ENCODE results near the gene TMOD3. TPM values are rescaled to one million over a fixed set of nuclear protein-coding genes. Genes with fewer than 3 reads are reported as not detected.

Gene TMOD3
- total and polyA plus RNA-seq, 2 of the 4 experiments (the other 2 are of a cell fraction) = 10.7 to 22.0 TPM

DNA sequence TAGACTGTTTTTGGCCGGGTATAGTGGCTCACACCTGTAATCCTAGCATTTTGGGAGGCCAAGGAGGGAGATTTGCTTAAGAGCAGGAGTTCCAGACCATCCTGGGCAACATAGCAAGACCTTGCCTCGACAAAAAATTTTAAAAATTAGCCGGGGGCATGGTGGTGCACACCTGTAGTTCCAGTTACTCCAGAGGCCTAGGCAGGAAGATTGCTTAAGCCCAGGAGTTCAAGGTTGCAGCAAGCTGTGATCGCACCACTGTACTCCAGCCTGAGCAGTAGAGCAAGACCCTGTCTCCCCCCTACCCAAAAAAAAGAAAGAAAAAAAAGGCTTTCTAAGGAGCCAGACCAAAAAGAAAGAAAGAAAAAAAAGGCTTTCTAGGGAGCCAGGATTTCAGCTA, 36.7 kb downstream of the TMOD3 start:
- ATAC-seq (ENCODE audit: low read depth) (no peak), DNase-seq (no peak)
- dilution Hi-C loops (cut with HindIII; ENCODE audit: low sequenced_read_pairs, unreplicated experiment) (no loop called here), in situ Hi-C loops (cut with MboI; ENCODE audit: low sequenced_read_pairs) (no loop called here), intact Hi-C loops (cut with micrococcal nuclease) (no loop called here)
- Histone ChIP-seq H3K4me2 (ENCODE audit: low read depth, low read length) (no peak overlapping the region), H3K23ac (ENCODE audit: low read depth, low read length) (no peak overlapping the region), H4K8ac (ENCODE audit: low read depth in 2 of 2, low read length in 2 of 2) (no peak overlapping the region), H3K18ac (ENCODE audit: low read depth, low read length) (no peak overlapping the region), H2BK20ac (ENCODE audit: low read depth, low read length) (no peak overlapping the region), H2AK5ac (ENCODE audit: low read depth, low read length) (no peak overlapping the region), H2BK5ac (ENCODE audit: low read depth, low read length, poor library complexity, severe bottlenecking) (no peak overlapping the region), H3K9ac (ENCODE audit: low read depth, low read length) (no peak overlapping the region), H3K4me1 (ENCODE audit: control insufficient read depth, insufficient read depth, low read length) (peaks cover 16% of the 10 kb centered on the region), H3K4ac (ENCODE audit: low read depth, low read length) (no peak overlapping the region), H3K36me3 (ENCODE audit: control insufficient read depth, insufficient read depth, low read length) (peaks cover 14% of the 10 kb centered on the region), H2AK9ac (replicated peaks; ENCODE audit: low read depth, low read length, poor library complexity) (no peak overlapping the region), H4K20me1 (ENCODE audit: insufficient read depth, low read length) (peaks cover 8% of the 10 kb centered on the region; the same call in 1 of the 2 replicates), H3K27ac (ENCODE audit: insufficient read depth, low read length) (no peak overlapping the region), H2BK15ac (ENCODE audit: low read depth, low read length) (no peak overlapping the region), H3K14ac (replicated peaks; ENCODE audit: low read depth, low read length) (no peak overlapping the region), H3K4me3 (ENCODE audit: insufficient read depth, low read depth, low read length) (no peak overlapping the region), H3K9me3 (ENCODE audit: control insufficient read depth, insufficient read depth, low read length) (no peaks in the 10 kb centered on the region), H4K5ac (ENCODE audit: low read depth, low read length) (no peak overlapping the region), H3K56ac (ENCODE audit: extremely low read depth, insufficient read depth, low read length) (no peak overlapping the region), H3K27me3 (ENCODE audit: control insufficient read depth, insufficient read depth, low read length) (no peaks in the 10 kb centered on the region), H2AFZ (replicated peaks; ENCODE audit: low read length, poor library complexity) (no peak overlapping the region), H3K79me1 (ENCODE audit: low read depth in 1 of 2, low read length in 2 of 2) (peaks cover 57 to 79% of the 10 kb centered on the region in 2 experiments), H3K9me1 (ENCODE audit: insufficient read depth, low read length) (peaks cover 16% of the 10 kb centered on the region), H4K91ac (ENCODE audit: insufficient read depth, low read depth, low read length) (no peak overlapping the region), H2BK120ac (ENCODE audit: low read depth, low read length) (no peak overlapping the region)
- TF ChIP-seq SMC3 (IDR thresholded peaks at IDR 0.05; ENCODE audit: low read depth, low read length) (no peak), MAZ (IDR thresholded peaks at IDR 0.05; ENCODE audit: borderline replicate concordance, low read depth, low read length) (no peak), RAD21 (IDR thresholded peaks at IDR 0.05; ENCODE audit: low read length) (no peak), RCOR1 (IDR thresholded peaks at IDR 0.05; ENCODE audit: insufficient replicate concordance, low read length) (no peak), POLR2A (IDR thresholded peaks at IDR 0.05; ENCODE audit: low read depth, low read length) (no peak), CHD1 (IDR thresholded peaks at IDR 0.05; ENCODE audit: low read depth, low read length) (no peak)
- POLR2A ChIA-PET (ENCODE audit: unreplicated experiment) = no interaction called here
- CTCF ChIA-PET = no interaction called here
- WGBS, 2 experiments (ENCODE audit: extremely low coverage in 2 of 2, insufficient read length in 1 of 2) = 100% methylated on average over 2 of the region's 4 CpGs; no CpG with 5 or more reads in 1 of the 2 experiments
- no TSS peak for BruUV-seq (replicated peaks)

Measured in IMR-90 (cell line).